ENCODE results near the gene FANCI.
A peak's percentile ranks its signal among the peaks of the same experiment; 100 is the strongest.

DNA sequence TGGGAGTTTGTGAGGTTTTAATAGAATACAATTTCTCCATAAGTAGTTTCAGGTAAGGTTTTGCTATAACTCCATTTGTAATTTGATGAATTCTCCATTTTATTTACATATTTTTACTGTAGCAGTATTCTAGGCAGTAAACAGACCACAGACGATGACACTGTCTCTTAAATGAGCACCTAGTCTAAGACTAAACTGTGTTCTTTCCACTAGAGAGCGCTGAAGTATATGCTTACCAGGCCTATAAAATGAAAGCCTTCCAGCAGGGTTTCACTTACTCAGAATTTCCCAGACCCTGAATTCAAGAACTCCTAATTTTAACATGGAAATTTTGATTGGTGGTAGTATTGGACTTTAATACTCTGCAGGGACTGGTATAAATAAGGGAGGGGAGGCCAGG, 49.2 kb downstream of the FANCI start:
- TF ChIP-seq CTCF (conservative IDR thresholded peaks at IDR 0.05) (peak; percentile 20), ZFX (IDR thresholded peaks at IDR 0.05) (no peak)
